GM13977 (cell line): Measurements from ENCODE around the gene ROBO1.
"Not testable (repeated sequence)": the region's sequence is repeated elsewhere in the genome, so short reads cannot be mapped to it uniquely, and the experiment has no call there.

Experiments
- DNase-seq: peaks from one replicate; pipeline ENCODE4 v3.0.0; 2012; ENCODE audit warnings: low spot score
- CTCF ChIP-seq: IDR thresholded peaks from 2 replicates; pipeline ENCODE4 v1.5.1; 2012; ENCODE audit warnings: mild to moderate bottlenecking, control low read depth; ENCODE audit not compliant: insufficient read depth; ENCODE audit errors: extremely low read depth, missing control alignments
- in situ Hi-C: fragments of 300-500 bp; cut with MboI; formaldehyde crosslinking; loops from one replicate; pipeline ENCODE4 v1.12.0; 2022; ENCODE audit warnings: low sequenced_read_pairs, low pct_unique_long_range_greater_than_20kb, mixed read lengths, inconsistent platforms; ENCODE audit not compliant: unreplicated experiment

ROBO1 gene

DNA sequence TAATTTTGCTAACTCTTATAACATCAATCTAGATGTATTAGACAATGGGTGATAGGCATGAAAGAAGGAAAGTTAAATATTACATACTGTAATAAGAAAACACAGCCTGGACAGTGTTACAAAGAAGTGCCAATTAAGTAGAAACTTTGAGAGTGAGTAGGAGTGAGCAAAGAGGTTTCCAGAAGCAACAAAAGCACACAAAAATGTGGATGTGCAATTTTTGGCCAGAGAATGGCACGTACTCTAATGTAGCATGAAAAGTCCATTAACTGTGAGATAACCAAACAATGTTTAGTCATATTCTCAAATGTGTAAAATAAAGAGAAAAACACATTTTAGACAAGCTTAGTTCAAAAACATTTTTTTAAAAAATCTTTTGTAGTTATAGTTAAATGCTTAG, 567.3 kb downstream of the ROBO1 start:
- in situ Hi-C loops: no loop called here
- TF ChIP-seq CTCF: no peak
- no peak for DNase-seq

DNA sequence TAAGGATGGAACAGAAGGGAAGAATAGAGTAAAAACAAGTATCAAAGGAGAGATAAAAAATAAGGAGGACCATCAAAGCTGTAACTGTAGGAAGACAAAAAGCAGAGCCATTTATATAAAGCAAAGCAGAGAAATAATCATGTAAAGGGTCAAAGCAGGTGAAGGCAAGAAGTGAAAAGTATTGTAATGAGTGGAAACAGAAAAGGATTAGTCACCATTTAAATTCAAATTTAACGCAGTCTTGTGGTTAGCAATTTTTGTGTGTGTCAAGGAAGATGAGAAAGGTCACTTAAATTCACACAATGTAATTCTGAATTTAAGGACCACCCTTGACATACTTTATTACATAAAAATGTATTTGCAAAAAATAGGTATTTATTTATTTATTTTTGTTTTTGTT, 567.8 kb downstream of the ROBO1 start:
- no peak for TF ChIP-seq CTCF
- in situ Hi-C loops: no loop called here
- DNase-seq: no peak

GRCh38 chr3:79187426-79187825, 580.4 kb downstream of the ROBO1 start:
- TF ChIP-seq CTCF: no peak
- no peak for DNase-seq
- in situ Hi-C loops: no loop called here

GRCh38 chr3:79184251-79184650, 583.5 kb downstream of the ROBO1 start:
- in situ Hi-C loops: no loop called here
- no peak for TF ChIP-seq CTCF
- DNase-seq: no peak

DNA sequence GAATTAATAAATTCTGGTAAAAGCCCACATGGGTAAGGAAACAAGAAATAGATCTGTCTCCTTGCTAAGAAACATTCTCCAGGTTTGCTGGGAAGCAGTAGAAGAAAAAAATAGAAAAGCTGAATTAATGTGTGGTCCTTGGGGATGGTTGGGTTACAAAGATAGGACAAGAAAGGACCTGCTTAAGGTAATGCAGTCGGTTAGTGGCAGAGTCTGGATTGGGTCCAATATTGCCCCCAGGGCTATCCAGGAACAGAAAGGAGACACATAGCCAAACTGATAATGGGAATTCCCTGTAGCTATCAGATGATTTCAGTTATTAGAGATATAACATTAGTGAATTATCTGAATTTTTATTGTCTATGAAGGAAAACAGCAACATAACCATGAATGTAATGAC, 584.3 kb downstream of the ROBO1 start:
- TF ChIP-seq CTCF: no peak
- no peak for DNase-seq
- in situ Hi-C loops: no loop called here

- in situ Hi-C loops: no loop called here
- DNase-seq: no peak
- no peak for TF ChIP-seq CTCF
Observed at GRCh38 chr3:79178471-79179180, 589.2 kb downstream of the ROBO1 start.

GRCh38 chr3:79175870-79176269, 591.9 kb downstream of the ROBO1 start:
- DNase-seq: no peak
- no peak for TF ChIP-seq CTCF
- in situ Hi-C loops: no loop called here

DNA sequence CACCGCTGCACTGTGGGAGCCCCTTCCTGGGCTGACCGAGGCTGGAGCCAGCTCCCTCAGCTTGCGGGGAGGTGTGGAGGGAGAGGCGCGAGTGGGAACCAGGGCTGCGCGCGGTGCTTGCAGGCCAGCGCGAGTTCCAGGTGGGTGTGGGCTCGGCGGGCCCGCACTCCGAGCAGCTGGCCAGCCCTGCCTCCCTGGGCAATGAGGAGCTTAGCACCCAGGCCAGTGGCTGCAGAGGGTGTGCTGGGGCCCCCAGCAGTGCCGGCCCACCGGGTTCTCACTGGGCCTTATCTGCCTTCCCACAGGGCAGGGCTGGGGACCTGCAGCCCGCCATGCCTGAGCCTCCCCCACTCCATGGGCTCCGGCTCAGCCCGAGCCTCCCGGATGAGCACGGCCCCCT, 594.5 kb downstream of the ROBO1 start:
- in situ Hi-C loops: not testable (repeated sequence)

More for the DNA sequence above, 594.5 kb downstream of the ROBO1 start:
- not testable (repeated sequence) for DNase-seq
